HG03064 (cell line): ENCODE results near the gene ARL11.
"Not testable (repeated sequence)": the region's sequence is repeated elsewhere in the genome, so short reads cannot be mapped to it uniquely, and the experiment has no call there.

Experiments used
- ATAC-seq: cut with Tn5 transposase; IDR thresholded peaks from one replicate; pipeline ENCODE4 v1.9.1; 2021; ENCODE audit warnings: low read depth; ENCODE audit not compliant: unreplicated experiment

ARL11 gene

GRCh38 chr13:49627831-49628652 is at the start of gene ARL11:
Gene ARL11, plus strand, starts transcription at chr13:49628507. Its CDS starts 1,941 bp downstream, at chr13:49630448.
- peak; percentile 93 for ATAC-seq

GRCh38 chr13:49579501-49579900 is 48.8 kb upstream of the ARL11 start:
- ATAC-seq = no peak

GRCh38 chr13:49580980-49581680 is 47.2 kb upstream of the ARL11 start:
- no peak for ATAC-seq

- ATAC-seq = peak; percentile 8
These were observed 43.5 kb upstream of the ARL11 start for GRCh38 chr13:49584771-49585182.

- peak; percentile 93 for ATAC-seq
These were observed 42.8 kb upstream of the ARL11 start, which contains the start of gene RCBTB1 for GRCh38 chr13:49585220-49586157. Gene RCBTB1, minus strand, starts transcription at chr13:49585558. Its CDS starts 18,279 bp downstream, at chr13:49567279.

GRCh38 chr13:49586717-49587116 is 41.6 kb upstream of the ARL11 start:
- ATAC-seq = no peak

GRCh38 chr13:49587311-49587847 is 40.9 kb upstream of the ARL11 start:
- no peak for ATAC-seq

- not testable (repeated sequence) for ATAC-seq
These were observed 37.6 kb upstream of the ARL11 start for GRCh38 chr13:49590714-49591113.

- not testable (repeated sequence) for ATAC-seq
These were observed 34.4 kb upstream of the ARL11 start for GRCh38 chr13:49593876-49594275.

- no peak for ATAC-seq
These were observed 33.7 kb upstream of the ARL11 start for GRCh38 chr13:49594576-49594975.

- ATAC-seq = no peak
These were observed 32.1 kb upstream of the ARL11 start for GRCh38 chr13:49596221-49596620.

- ATAC-seq = no peak
These were observed 31.2 kb upstream of the ARL11 start for GRCh38 chr13:49597043-49597641.

- ATAC-seq = no peak
These were observed 26.3 kb upstream of the ARL11 start for GRCh38 chr13:49602005-49602404.

GRCh38 chr13:49602615-49603014 is 25.7 kb upstream of the ARL11 start:
- not testable (repeated sequence) for ATAC-seq

GRCh38 chr13:49604570-49604969 is 23.7 kb upstream of the ARL11 start:
- ATAC-seq = no peak

- peak; percentile 94 for ATAC-seq
These were observed 21.3 kb upstream of the ARL11 start for GRCh38 chr13:49606747-49607648.

- no peak for ATAC-seq
These were observed 20.5 kb upstream of the ARL11 start for GRCh38 chr13:49607761-49608160.

GRCh38 chr13:49608651-49609331 is 19.5 kb upstream of the ARL11 start:
- no peak for ATAC-seq
